H1 (cell line): ENCODE data around the gene C3orf52. TPM values are rescaled to one million over a fixed set of nuclear protein-coding genes. Genes with fewer than 3 reads are reported as not detected.

Source experiments
- CTCF ChIA-PET: fragments of 300-600 bp; sonication (Branson Sonifier 250); formaldehyde crosslinking; loops from one replicate; lab custom pipeline; 2021; ENCODE audit not compliant: partially characterized antibody; lab: Charles Lee
- POLR2A ChIA-PET: fragments of 300-600 bp; sonication (Branson Sonifier 250); formaldehyde crosslinking; loops from one replicate; lab custom pipeline; 2021; ENCODE audit warnings: inconsistent platforms; ENCODE audit not compliant: partially characterized antibody; lab: Charles Lee
- DNase-seq, 2 experiments: peaks; one replicate each; pipeline versions ENCODE4 v3.0.0 to v3.0.0-alpha.2; 2010 to 2022; ENCODE audit warnings: low spot score in 2 of 2, low read depth in 1 of 2, mixed read lengths in 1 of 2
- FAIRE-seq: peaks from 2 replicates; lab custom pipeline; 2011; peaks lifted over from hg19 to GRCh38; lab: Jason Lieb, UNC
- H2AFZ ChIP-seq: 2 replicates; pipeline ENCODE4 v1.8.1; 2012; ENCODE audit warnings: low read length, inconsistent platforms
- H2AK5ac ChIP-seq: 2 replicates; pipeline ENCODE4 v1.6.1; 2013; ENCODE audit warnings: low read depth, low read length
- H2BK120ac ChIP-seq: replicated peaks from 2 replicates; pipeline ENCODE3; 2013; ENCODE audit warnings: low read depth, low read length, inconsistent platforms
- H2BK12ac ChIP-seq: 2 replicates; pipeline ENCODE4 v1.6.1; 2013; ENCODE audit warnings: low read depth, low read length
- H2BK15ac ChIP-seq: 2 replicates; pipeline ENCODE4 v1.6.1; 2013; ENCODE audit warnings: low read length
- H2BK20ac ChIP-seq: 2 replicates; pipeline ENCODE4 v1.6.1; 2013; ENCODE audit warnings: low read length
- H2BK5ac ChIP-seq: 2 replicates; pipeline ENCODE4 v1.6.1; 2013; ENCODE audit warnings: low read depth, low read length
- H3K14ac ChIP-seq: 2 replicates; pipeline ENCODE4 v1.6.1; 2013; ENCODE audit warnings: inconsistent platforms; ENCODE audit not compliant: insufficient read length
- H3K18ac ChIP-seq: 2 replicates; pipeline ENCODE4 v1.6.1; 2013; ENCODE audit warnings: low read length; ENCODE audit errors: extremely low read depth
- H3K23ac ChIP-seq: 2 replicates; pipeline ENCODE4 v1.6.1; 2013; ENCODE audit warnings: inconsistent platforms; ENCODE audit not compliant: insufficient read length
- H3K23me2 ChIP-seq: 2 replicates; pipeline ENCODE4 v1.6.1; 2013; ENCODE audit warnings: low read depth, low read length
- H3K27ac ChIP-seq: 2 replicates; pipeline ENCODE4 v1.6.1; 2011; ENCODE audit warnings: low read depth, low read length, inconsistent platforms
- H3K27me3 ChIP-seq, 4 experiments: replicated peaks in 1 of 4; 1 replicate in 1 of 4; 2 replicates in 3 of 4; pipeline versions ENCODE4 v1.6.1 to v1.8.1; 2011 to 2013; ENCODE audit warnings: low read length in 3 of 4, mild to moderate bottlenecking in 3 of 4, inconsistent platforms in 2 of 4, mixed read lengths in 2 of 4, moderate library complexity in 1 of 4; ENCODE audit not compliant: control insufficient read depth in 3 of 4, insufficient read depth in 3 of 4; ENCODE audit errors: extremely low read depth in 1 of 4
- H3K36me3 ChIP-seq, 4 experiments: 2 replicates each; pipeline versions ENCODE4 v1.6.1 to v1.8.1; 2011 to 2013; ENCODE audit warnings: mild to moderate bottlenecking in 4 of 4, low read length in 3 of 4, moderate library complexity in 2 of 4, control low read depth in 1 of 4, inconsistent platforms in 1 of 4; ENCODE audit not compliant: insufficient read depth in 4 of 4, control insufficient read depth in 2 of 4
- H3K4ac ChIP-seq: replicated peaks from 2 replicates; pipeline ENCODE3; 2013; ENCODE audit warnings: low read length, low read depth, mixed read lengths, inconsistent platforms; ENCODE audit not compliant: insufficient read length
- H3K4me1 ChIP-seq, 4 experiments: replicated peaks in 1 of 4; 1 replicate in 1 of 4; 2 replicates in 3 of 4; pipeline versions ENCODE4 v1.6.1 to v1.8.1; 2011 to 2013; ENCODE audit warnings: low read length in 3 of 4, inconsistent platforms in 2 of 4, mixed read lengths in 1 of 4; ENCODE audit not compliant: insufficient read depth in 4 of 4, control insufficient read depth in 3 of 4
- H3K4me2 ChIP-seq, 2 experiments: 2 replicates each; pipeline versions ENCODE4 v1.6.1 to v1.8.1; 2011 to 2013; ENCODE audit warnings: low read depth in 2 of 2, low read length in 2 of 2, control low read depth in 1 of 2, inconsistent platforms in 1 of 2, mild to moderate bottlenecking in 1 of 2; ENCODE audit not compliant: insufficient read depth in 1 of 2
- H3K4me3 ChIP-seq, 4 experiments: fragments of 200-600, 300-600 bp in 1 of 4; sonication (generic), shearing (Covaris generic), sonication (Bioruptor Twin) in 1 of 4; 2 replicates each; pipeline versions ENCODE4 v1.5.1 to v1.8.1; 2011 to 2016; ENCODE audit warnings: low read length in 4 of 4, low read depth in 3 of 4, control low read depth in 2 of 4, inconsistent platforms in 2 of 4, mild to moderate bottlenecking in 2 of 4, mixed read lengths in 1 of 4, moderate library complexity in 1 of 4; ENCODE audit not compliant: insufficient read depth in 2 of 4; ENCODE audit errors: extremely low read depth in 1 of 4
- H3K56ac ChIP-seq: replicated peaks from 2 replicates; pipeline ENCODE3; 2013; ENCODE audit warnings: low read depth, mild to moderate bottlenecking, mixed read lengths, low read length, inconsistent platforms; ENCODE audit not compliant: insufficient read length
- H3K79me1 ChIP-seq: 2 replicates; pipeline ENCODE4 v1.6.1; 2013; ENCODE audit warnings: low read depth, low read length, control low read depth
- H3K79me2 ChIP-seq, 2 experiments: 2 replicates each; pipeline versions ENCODE4 v1.6.1 to v1.8.1; 2012 to 2013; ENCODE audit warnings: low read length in 2 of 2, mild to moderate bottlenecking in 2 of 2, inconsistent platforms in 1 of 2; ENCODE audit not compliant: insufficient read depth in 2 of 2, control insufficient read depth in 1 of 2
- H3K9ac ChIP-seq, 4 experiments: replicated peaks in 1 of 4; 1 replicate in 1 of 4; 2 replicates in 3 of 4; pipeline versions ENCODE4 v1.6.1 to v1.8.1; 2011 to 2013; ENCODE audit warnings: low read depth in 3 of 4, low read length in 3 of 4, control low read depth in 2 of 4, mild to moderate bottlenecking in 2 of 4, moderate library complexity in 2 of 4, inconsistent platforms in 1 of 4; ENCODE audit errors: extremely low read depth in 1 of 4
- H3K9me3 ChIP-seq, 2 experiments: 2 replicates each; pipeline versions ENCODE4 v1.6.1 to v1.8.1; 2012 to 2013; ENCODE audit warnings: mild to moderate bottlenecking in 2 of 2, moderate library complexity in 2 of 2, control low read depth in 1 of 2, inconsistent platforms in 1 of 2, low read depth in 1 of 2, low read length in 1 of 2, mixed read lengths in 1 of 2; ENCODE audit not compliant: insufficient read depth in 2 of 2
- H4K20me1 ChIP-seq, 2 experiments: replicated peaks in 1 of 2; 2 replicates each; pipeline versions ENCODE3 to v1.8.1; 2011 to 2013; ENCODE audit warnings: inconsistent platforms in 2 of 2, low read length in 2 of 2, mild to moderate bottlenecking in 1 of 2; ENCODE audit not compliant: insufficient read depth in 2 of 2, control insufficient read depth in 1 of 2
- H4K5ac ChIP-seq: 2 replicates; pipeline ENCODE4 v1.6.1; 2013; ENCODE audit warnings: low read length, low read depth, mixed read lengths, inconsistent platforms; ENCODE audit not compliant: insufficient read length
- H4K8ac ChIP-seq: 2 replicates; pipeline ENCODE4 v1.8.0; 2013; ENCODE audit warnings: mild to moderate bottlenecking, moderate library complexity, low read length, inconsistent platforms; ENCODE audit not compliant: insufficient read depth; ENCODE audit errors: extremely low read depth
- H4K91ac ChIP-seq: replicated peaks from 2 replicates; pipeline ENCODE3; 2013; ENCODE audit warnings: low read length, mixed read lengths, inconsistent platforms; ENCODE audit not compliant: insufficient read length
- CBX8 ChIP-seq: fragments of 300-800, 300-1000 bp; sonication (generic); IDR thresholded peaks from 2 replicates; pipeline ENCODE4 v1.7.1; 2016; ENCODE audit warnings: low read depth, low read length, borderline replicate concordance
- CREB1 ChIP-seq: IDR thresholded peaks from 2 replicates; pipeline ENCODE4 v1.6.1; 2012; ENCODE audit warnings: inconsistent platforms
- EGR1 ChIP-seq: IDR thresholded peaks from 2 replicates; pipeline ENCODE4 v1.6.1; 2011; ENCODE audit warnings: low read depth, low read length, borderline replicate concordance
- HDAC2 ChIP-seq, 2 experiments: fragments of 300-600 bp in 1 of 2; sonication (generic) in 1 of 2; IDR thresholded peaks; 2 replicates each; pipeline ENCODE4 v1.6.1; 2011 to 2012; ENCODE audit warnings: low read depth in 2 of 2, low read length in 2 of 2, mild to moderate bottlenecking in 2 of 2, moderate library complexity in 2 of 2, borderline replicate concordance in 1 of 2, inconsistent platforms in 1 of 2
- KDM4A ChIP-seq: IDR thresholded peaks from one replicate; pipeline ENCODE4 v1.7.1; 2012; ENCODE audit warnings: low read depth, mild to moderate bottlenecking, moderate library complexity, low read length, inconsistent platforms; ENCODE audit not compliant: severe bottlenecking
- KDM5A ChIP-seq: fragments of 200-600 bp; IDR thresholded peaks from 2 replicates; pipeline ENCODE4 v1.7.1; 2012; ENCODE audit warnings: mild to moderate bottlenecking, low read length, inconsistent platforms, mixed read lengths
- POLR2A ChIP-seq, 2 experiments: IDR thresholded peaks; 1 replicate in 1 of 2; 2 replicates in 1 of 2; pipeline ENCODE4 v1.6.1; 2011; ENCODE audit warnings: low read depth in 2 of 2, low read length in 2 of 2, mild to moderate bottlenecking in 2 of 2; ENCODE audit errors: control extremely low read depth in 1 of 2
- RBBP5 ChIP-seq: IDR thresholded peaks from 2 replicates; pipeline ENCODE4 v1.7.1; 2012; ENCODE audit warnings: low read depth, mild to moderate bottlenecking, inconsistent platforms, low read length, moderate library complexity, borderline replicate concordance
- SIRT6 ChIP-seq: IDR thresholded peaks from one replicate; pipeline ENCODE4 v1.7.1; 2012; ENCODE audit warnings: low read length, inconsistent platforms
- SIX5 ChIP-seq: IDR thresholded peaks from 2 replicates; pipeline ENCODE4 v1.6.1; 2011; ENCODE audit warnings: mild to moderate bottlenecking, low read depth, low read length
- SRF ChIP-seq: IDR thresholded peaks from 2 replicates; pipeline ENCODE4 v1.6.1; 2011; ENCODE audit warnings: mild to moderate bottlenecking, low read depth, low read length, moderate library complexity
- WGBS, 2 experiments: shearing (Covaris generic) in 1 of 2; methylation state at CpG; one replicate each; pipeline versions ENCODE4 v1.1.6 to v1.1.7; 2013 to 2015; ENCODE audit warnings: low lambda C conversion rate in 2 of 2, mixed read lengths in 2 of 2, inconsistent platforms in 1 of 2, low coverage in 1 of 2, missing lambda C conversion rate in 1 of 2; ENCODE audit not compliant: insufficient replicate concordance in 2 of 2, insufficient coverage in 1 of 2, insufficient read length in 1 of 2; ENCODE audit errors: extremely low coverage in 1 of 2, missing lambda C conversion rate in 1 of 2; 5-methylcytosine and 5-hydroxymethylcytosine counted together
- polyA plus RNA-seq, 7 experiments: library from polyadenylated mRNA; depleted of rRNA in 3 of 7; stranded (reverse) in 5 of 7; unstranded in 2 of 7; fragments of >200 nt in 5 of 7; fragments of 200-250 nt in 2 of 7; gene quantifications; 1 replicate in 5 of 7; 2 replicates in 1 of 7; 4 replicates in 1 of 7; pipeline versions ENCODE4 v1.2.1 to v1.2.3, GENCODE V29; 2011 to 2013; ENCODE audit warnings: missing spikeins in 2 of 7, mixed read lengths in 2 of 7
- total RNA-seq: library from RNA; stranded (reverse); fragmentation: NEBNext Ultra II Directional; extraction: Animal tissue kit (Norgen Biotek cat#: 25700); gene quantifications from 2 replicates; pipeline ENCODE4 v1.2.1, GENCODE V29; 2021

Gene C3orf52
- total and polyA plus RNA-seq, 2 of the 8 experiments (the other 6 are each of a cell fraction or from before 2014, with no cell fraction given) = 9.7 to 13.1 TPM

DNA sequence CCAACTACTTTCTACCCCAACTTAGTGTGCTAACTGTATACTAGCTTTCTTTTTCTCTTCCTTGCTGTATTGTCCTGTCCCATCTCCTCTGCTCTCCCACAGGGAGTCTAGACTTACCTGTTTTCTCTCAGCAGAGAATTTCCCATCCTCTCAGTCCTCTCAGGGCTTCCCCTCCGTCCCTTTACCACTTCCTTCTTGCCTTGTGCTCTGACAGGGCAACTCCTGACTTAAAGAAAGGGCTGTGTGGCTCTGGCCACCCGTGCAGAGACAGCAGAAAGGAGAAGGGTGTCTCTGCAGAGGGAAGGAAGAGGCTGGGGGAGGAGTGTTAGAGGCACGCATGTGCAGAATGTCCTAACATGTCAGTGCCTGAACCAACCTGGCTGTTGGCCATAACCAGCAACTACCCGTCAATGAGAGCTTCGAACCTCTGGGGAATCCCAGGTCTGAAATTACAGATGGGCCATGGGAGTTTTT, 46.8 kb downstream of the C3orf52 start, which contains the start of gene GCSAM:
TSS of gene GCSAM (minus strand) at position 274 of the 474 bp plus-strand sequence. CDS start at position 146, 128 bp downstream.
- no peak within 1 kb of the TSS for H3K56ac ChIP-seq
- H2AK5ac ChIP-seq = no peak within 1 kb of the TSS
- no peaks in the 10 kb centered on the region for H3K23me2 ChIP-seq
- H3K18ac ChIP-seq = no peak within 1 kb of the TSS
- no peak within 1 kb of the TSS for H2BK120ac ChIP-seq
- no peaks in the 10 kb centered on the region for H3K79me1 ChIP-seq
- ChIA-PET CTCF (interaction anchor here (0.8 kb wide), 1 partner anchor 22 kb away, joined by 4 read pairs; no protein-coding TSS in a partner anchor), POLR2A (no interaction called here)
- no peak within 1 kb of the TSS for H3K27ac ChIP-seq
- H2BK15ac ChIP-seq = no peak within 1 kb of the TSS
- H2BK5ac ChIP-seq = no peak within 1 kb of the TSS
- no peaks in the 10 kb centered on the region; a peak in 2 of 8 replicates for H3K36me3 ChIP-seq
- no peak for FAIRE-seq
- H3K27me3 ChIP-seq = no peaks in the 10 kb centered on the region
- H4K20me1 ChIP-seq = no peaks in the 10 kb centered on the region
- WGBS, 2 experiments = 82% methylated on average over 5 of the region's 5 CpGs; no CpG with 5 or more reads in 1 of the 2 experiments
- H3K4me3 ChIP-seq = no peak within 1 kb of the TSS
- no peak for DNase-seq
- no peak within 1 kb of the TSS for H3K4ac ChIP-seq
- H3K9me3 ChIP-seq = no peaks in the 10 kb centered on the region
- H2AFZ ChIP-seq = no peak within 1 kb of the TSS
- no peak within 1 kb of the TSS for H3K9ac ChIP-seq
- peaks cover 1 to 8% (median 5%) of the 10 kb centered on the region in 4 experiments; a peak in 4 of 7 replicates for H3K4me1 ChIP-seq
- H2BK20ac ChIP-seq = no peak within 1 kb of the TSS
- no peak within 1 kb of the TSS for H3K4me2 ChIP-seq
- H2BK12ac ChIP-seq = no peak within 1 kb of the TSS
- H4K8ac ChIP-seq = no peak within 1 kb of the TSS
- no peak within 1 kb of the TSS for H4K91ac ChIP-seq
- H3K79me2 ChIP-seq = no peaks in the 10 kb centered on the region
- no peak within 1 kb of the TSS for H3K14ac ChIP-seq
- no peak for TF ChIP-seq CBX8
- TF ChIP-seq SIRT6 = no peak
- TF ChIP-seq HDAC2 (IDR thresholded peaks at IDR 0.05; ENCODE audit: borderline replicate concordance in 1 of 2, low read depth in 2 of 2, low read length in 2 of 2) = no peak
- no peak for TF ChIP-seq EGR1
- no peak for TF ChIP-seq RBBP5
- no peak for TF ChIP-seq SIX5
- TF ChIP-seq SRF = no peak
- no peak for TF ChIP-seq POLR2A (IDR thresholded peaks at IDR 0.05; ENCODE audit: control extremely low read depth in 1 of 2, low read depth in 2 of 2, low read length in 2 of 2)
- TF ChIP-seq KDM4A = no peak
- no peak for TF ChIP-seq KDM5A
- no peak for TF ChIP-seq CREB1
- no peak within 1 kb of the TSS for H3K23ac ChIP-seq
- H4K5ac ChIP-seq = no peak within 1 kb of the TSS
